GM12878 (cell line): ENCODE data around the gene FSTL4.

Experiments
- KDM1A ChIP-seq: fragments of 200-600 bp; sonication (generic); IDR thresholded peaks from 2 replicates; pipeline ENCODE4 v1.6.1; 2016; ENCODE audit warnings: borderline replicate concordance
- POLR2A ChIP-seq: IDR thresholded peaks from 2 replicates; pipeline ENCODE4 v1.6.1; 2011; ENCODE audit warnings: low read depth, mild to moderate bottlenecking, low read length
- TF ChIP-seq, protein P1 (sequence below), 3 experiments: IDR thresholded peaks in 2 of 3; conservative IDR thresholded peaks in 1 of 3; 2 replicates each; pipeline ENCODE4 v1.5.1; 2011; ENCODE audit warnings: low read depth in 3 of 3, low read length in 3 of 3, mild to moderate bottlenecking in 3 of 3, control low read depth in 2 of 3, moderate library complexity in 2 of 3, inconsistent platforms in 1 of 3, mixed read lengths in 1 of 3; ENCODE audit not compliant: control insufficient read depth in 2 of 3, insufficient read depth in 1 of 3; ENCODE audit errors: extremely low read depth in 1 of 3

DNA sequence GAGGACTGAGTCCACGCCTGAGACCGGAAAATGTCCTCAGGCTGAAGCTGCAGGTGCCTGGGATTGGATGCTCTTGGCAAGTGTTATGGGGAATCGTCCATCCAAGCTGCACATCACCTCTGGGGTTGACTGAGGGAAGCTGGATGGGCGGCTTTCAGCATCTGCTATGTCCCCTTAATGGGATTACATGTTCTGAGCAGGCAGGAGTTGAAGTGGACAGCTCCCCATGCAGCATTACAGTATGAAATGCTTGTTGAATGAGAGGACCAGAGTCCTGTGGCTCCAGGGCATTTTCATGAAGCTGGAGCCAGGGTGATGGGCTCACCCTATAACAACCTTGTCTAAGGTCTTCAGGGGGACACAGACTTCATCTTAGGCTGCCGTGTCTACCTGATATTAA is 289.6 kb downstream of the FSTL4 start:
- TF ChIP-seq, protein P1, sequence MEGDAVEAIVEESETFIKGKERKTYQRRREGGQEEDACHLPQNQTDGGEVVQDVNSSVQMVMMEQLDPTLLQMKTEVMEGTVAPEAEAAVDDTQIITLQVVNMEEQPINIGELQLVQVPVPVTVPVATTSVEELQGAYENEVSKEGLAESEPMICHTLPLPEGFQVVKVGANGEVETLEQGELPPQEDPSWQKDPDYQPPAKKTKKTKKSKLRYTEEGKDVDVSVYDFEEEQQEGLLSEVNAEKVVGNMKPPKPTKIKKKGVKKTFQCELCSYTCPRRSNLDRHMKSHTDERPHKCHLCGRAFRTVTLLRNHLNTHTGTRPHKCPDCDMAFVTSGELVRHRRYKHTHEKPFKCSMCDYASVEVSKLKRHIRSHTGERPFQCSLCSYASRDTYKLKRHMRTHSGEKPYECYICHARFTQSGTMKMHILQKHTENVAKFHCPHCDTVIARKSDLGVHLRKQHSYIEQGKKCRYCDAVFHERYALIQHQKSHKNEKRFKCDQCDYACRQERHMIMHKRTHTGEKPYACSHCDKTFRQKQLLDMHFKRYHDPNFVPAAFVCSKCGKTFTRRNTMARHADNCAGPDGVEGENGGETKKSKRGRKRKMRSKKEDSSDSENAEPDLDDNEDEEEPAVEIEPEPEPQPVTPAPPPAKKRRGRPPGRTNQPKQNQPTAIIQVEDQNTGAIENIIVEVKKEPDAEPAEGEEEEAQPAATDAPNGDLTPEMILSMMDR (IDR thresholded peaks at IDR 0.05 in 2 of 3, conservative IDR thresholded peaks at IDR 0.05 in 1 of 3; ENCODE audit: control insufficient read depth in 2 of 3, extremely low read depth in 1 of 3, insufficient read depth in 1 of 3, low read depth in 3 of 3, low read length in 3 of 3) = no peak
- TF ChIP-seq POLR2A (no peak), KDM1A (no peak)
